ENCODE data around the gene PMCH. TPM values are rescaled to one million over a fixed set of nuclear protein-coding genes. Genes with fewer than 3 reads are reported as not detected.

Gene PMCH
- total and polyA plus RNA-seq, 2 of the 8 experiments (the other 6 are each of a cell fraction or from before 2014, with no cell fraction given): not detected

DNA sequence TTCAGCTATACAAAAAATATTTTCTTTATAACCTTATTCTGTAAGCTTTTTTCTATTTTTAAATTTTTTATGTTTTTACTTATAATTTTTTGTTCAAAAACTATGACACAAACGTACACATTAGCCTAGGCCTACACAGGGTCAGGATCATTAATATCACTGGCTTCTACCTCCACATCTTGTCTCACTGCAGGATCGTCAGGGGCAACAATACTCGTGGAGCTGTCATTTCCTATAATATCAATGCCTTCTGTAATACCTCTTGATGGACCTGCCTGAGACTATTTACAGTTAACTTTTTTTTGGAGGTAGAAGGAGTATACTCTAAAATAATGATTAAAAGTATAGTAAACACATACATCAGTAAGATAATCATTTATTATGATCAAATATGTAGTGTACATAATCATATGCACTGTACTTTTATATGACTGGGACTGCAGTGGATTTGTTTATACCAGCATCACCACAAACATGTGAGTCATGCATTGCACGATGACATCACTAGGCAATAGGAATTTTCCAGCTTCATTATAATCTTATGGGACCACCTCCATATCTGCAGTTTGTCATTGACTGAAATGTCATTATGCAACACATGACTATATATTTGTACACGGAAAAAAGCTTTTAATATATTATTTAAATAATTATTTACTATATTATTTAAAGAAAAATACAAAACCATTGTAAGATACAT is 18.5 kb upstream of the PMCH start (continued):
- TF ChIP-seq, protein P1, sequence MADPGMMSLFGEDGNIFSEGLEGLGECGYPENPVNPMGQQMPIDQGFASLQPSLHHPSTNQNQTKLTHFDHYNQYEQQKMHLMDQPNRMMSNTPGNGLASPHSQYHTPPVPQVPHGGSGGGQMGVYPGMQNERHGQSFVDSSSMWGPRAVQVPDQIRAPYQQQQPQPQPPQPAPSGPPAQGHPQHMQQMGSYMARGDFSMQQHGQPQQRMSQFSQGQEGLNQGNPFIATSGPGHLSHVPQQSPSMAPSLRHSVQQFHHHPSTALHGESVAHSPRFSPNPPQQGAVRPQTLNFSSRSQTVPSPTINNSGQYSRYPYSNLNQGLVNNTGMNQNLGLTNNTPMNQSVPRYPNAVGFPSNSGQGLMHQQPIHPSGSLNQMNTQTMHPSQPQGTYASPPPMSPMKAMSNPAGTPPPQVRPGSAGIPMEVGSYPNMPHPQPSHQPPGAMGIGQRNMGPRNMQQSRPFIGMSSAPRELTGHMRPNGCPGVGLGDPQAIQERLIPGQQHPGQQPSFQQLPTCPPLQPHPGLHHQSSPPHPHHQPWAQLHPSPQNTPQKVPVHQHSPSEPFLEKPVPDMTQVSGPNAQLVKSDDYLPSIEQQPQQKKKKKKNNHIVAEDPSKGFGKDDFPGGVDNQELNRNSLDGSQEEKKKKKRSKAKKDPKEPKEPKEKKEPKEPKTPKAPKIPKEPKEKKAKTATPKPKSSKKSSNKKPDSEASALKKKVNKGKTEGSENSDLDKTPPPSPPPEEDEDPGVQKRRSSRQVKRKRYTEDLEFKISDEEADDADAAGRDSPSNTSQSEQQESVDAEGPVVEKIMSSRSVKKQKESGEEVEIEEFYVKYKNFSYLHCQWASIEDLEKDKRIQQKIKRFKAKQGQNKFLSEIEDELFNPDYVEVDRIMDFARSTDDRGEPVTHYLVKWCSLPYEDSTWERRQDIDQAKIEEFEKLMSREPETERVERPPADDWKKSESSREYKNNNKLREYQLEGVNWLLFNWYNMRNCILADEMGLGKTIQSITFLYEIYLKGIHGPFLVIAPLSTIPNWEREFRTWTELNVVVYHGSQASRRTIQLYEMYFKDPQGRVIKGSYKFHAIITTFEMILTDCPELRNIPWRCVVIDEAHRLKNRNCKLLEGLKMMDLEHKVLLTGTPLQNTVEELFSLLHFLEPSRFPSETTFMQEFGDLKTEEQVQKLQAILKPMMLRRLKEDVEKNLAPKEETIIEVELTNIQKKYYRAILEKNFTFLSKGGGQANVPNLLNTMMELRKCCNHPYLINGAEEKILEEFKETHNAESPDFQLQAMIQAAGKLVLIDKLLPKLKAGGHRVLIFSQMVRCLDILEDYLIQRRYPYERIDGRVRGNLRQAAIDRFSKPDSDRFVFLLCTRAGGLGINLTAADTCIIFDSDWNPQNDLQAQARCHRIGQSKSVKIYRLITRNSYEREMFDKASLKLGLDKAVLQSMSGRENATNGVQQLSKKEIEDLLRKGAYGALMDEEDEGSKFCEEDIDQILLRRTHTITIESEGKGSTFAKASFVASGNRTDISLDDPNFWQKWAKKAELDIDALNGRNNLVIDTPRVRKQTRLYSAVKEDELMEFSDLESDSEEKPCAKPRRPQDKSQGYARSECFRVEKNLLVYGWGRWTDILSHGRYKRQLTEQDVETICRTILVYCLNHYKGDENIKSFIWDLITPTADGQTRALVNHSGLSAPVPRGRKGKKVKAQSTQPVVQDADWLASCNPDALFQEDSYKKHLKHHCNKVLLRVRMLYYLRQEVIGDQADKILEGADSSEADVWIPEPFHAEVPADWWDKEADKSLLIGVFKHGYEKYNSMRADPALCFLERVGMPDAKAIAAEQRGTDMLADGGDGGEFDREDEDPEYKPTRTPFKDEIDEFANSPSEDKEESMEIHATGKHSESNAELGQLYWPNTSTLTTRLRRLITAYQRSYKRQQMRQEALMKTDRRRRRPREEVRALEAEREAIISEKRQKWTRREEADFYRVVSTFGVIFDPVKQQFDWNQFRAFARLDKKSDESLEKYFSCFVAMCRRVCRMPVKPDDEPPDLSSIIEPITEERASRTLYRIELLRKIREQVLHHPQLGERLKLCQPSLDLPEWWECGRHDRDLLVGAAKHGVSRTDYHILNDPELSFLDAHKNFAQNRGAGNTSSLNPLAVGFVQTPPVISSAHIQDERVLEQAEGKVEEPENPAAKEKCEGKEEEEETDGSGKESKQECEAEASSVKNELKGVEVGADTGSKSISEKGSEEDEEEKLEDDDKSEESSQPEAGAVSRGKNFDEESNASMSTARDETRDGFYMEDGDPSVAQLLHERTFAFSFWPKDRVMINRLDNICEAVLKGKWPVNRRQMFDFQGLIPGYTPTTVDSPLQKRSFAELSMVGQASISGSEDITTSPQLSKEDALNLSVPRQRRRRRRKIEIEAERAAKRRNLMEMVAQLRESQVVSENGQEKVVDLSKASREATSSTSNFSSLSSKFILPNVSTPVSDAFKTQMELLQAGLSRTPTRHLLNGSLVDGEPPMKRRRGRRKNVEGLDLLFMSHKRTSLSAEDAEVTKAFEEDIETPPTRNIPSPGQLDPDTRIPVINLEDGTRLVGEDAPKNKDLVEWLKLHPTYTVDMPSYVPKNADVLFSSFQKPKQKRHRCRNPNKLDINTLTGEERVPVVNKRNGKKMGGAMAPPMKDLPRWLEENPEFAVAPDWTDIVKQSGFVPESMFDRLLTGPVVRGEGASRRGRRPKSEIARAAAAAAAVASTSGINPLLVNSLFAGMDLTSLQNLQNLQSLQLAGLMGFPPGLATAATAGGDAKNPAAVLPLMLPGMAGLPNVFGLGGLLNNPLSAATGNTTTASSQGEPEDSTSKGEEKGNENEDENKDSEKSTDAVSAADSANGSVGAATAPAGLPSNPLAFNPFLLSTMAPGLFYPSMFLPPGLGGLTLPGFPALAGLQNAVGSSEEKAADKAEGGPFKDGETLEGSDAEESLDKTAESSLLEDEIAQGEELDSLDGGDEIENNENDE (IDR thresholded peaks at IDR 0.05; ENCODE audit: insufficient replicate concordance, low read length): no peak
- TF ChIP-seq SIX5 (IDR thresholded peaks at IDR 0.05; ENCODE audit: low read depth, low read length) (no peak), NANOG (IDR thresholded peaks at IDR 0.05; ENCODE audit: insufficient read depth, low read depth, low read length, poor library complexity, severe bottlenecking) (no peak), USF2 (IDR thresholded peaks at IDR 0.05; ENCODE audit: low read length) (no peak), SIRT6 (IDR thresholded peaks at IDR 0.05; ENCODE audit: low read length) (no peak), FOSL1 (IDR thresholded peaks at IDR 0.05; ENCODE audit: insufficient read depth, low read depth, low read length) (no peak), CHD1 (IDR thresholded peaks at IDR 0.05; ENCODE audit: low read depth, low read length) (no peak), ZNF274 (IDR thresholded peaks at IDR 0.05; ENCODE audit: borderline replicate concordance, extremely low read depth, low read length) (no peak), TAF1 (IDR thresholded peaks at IDR 0.05; ENCODE audit: low read depth, low read length) (no peak)
